Activated T-helper 1 cell treated with anti-CD3 and anti-CD28 coated beads, Interleukin-2, amount 50 U/mL, for 16 hours (primary cell): Measurements from ENCODE around the gene ACTR3.
"Not testable (repeated sequence)": the region's sequence is repeated elsewhere in the genome, so short reads cannot be mapped to it uniquely, and the experiment has no call there.

Experiments
- DNase-seq, 2 donors: peaks; one replicate each; pipeline ENCODE4 v3.0.0-alpha.2; 2020; ENCODE audit warnings: low read depth in 1 of 2, low spot score in 1 of 2

Gene ACTR3

GRCh38 chr2:113889471-113890252 is at the start of gene ACTR3:
ACTR3 (plus strand) TSS chr2:113890089; CDS start chr2:113890280, 191 bp downstream.
- DNase-seq: peak; percentile 93 to 97

- DNase-seq: no peak
These were observed 49.4 kb upstream of the ACTR3 start for GRCh38 chr2:113840518-113840917.

GRCh38 chr2:113842919-113843736 is 46.8 kb upstream of the ACTR3 start:
- DNase-seq: no peak

GRCh38 chr2:113843737-113844050 is 46.2 kb upstream of the ACTR3 start:
- not testable (repeated sequence) for DNase-seq

GRCh38 chr2:113845261-113845660 is 44.6 kb upstream of the ACTR3 start:
- DNase-seq: no peak

GRCh38 chr2:113845796-113846195 is 44.1 kb upstream of the ACTR3 start:
- DNase-seq: not testable (repeated sequence)

GRCh38 chr2:113846429-113846828 is 43.5 kb upstream of the ACTR3 start:
- DNase-seq: no peak

- no peak for DNase-seq
These were observed 42.7 kb upstream of the ACTR3 start for GRCh38 chr2:113847144-113847543.

GRCh38 chr2:113848758-113849415 is 41.0 kb upstream of the ACTR3 start:
- no peak for DNase-seq

- DNase-seq: no peak
These were observed 39.2 kb upstream of the ACTR3 start for GRCh38 chr2:113850687-113851086.

GRCh38 chr2:113851640-113852039 is 38.2 kb upstream of the ACTR3 start:
- DNase-seq: no peak

- DNase-seq: no peak
These were observed 35.7 kb upstream of the ACTR3 start for GRCh38 chr2:113854208-113854607.

GRCh38 chr2:113854970-113855740 is 34.7 kb upstream of the ACTR3 start:
- DNase-seq: no peak

GRCh38 chr2:113857464-113857863 is 32.4 kb upstream of the ACTR3 start:
- DNase-seq: no peak

GRCh38 chr2:113858764-113859163 is 31.1 kb upstream of the ACTR3 start:
- no peak for DNase-seq

GRCh38 chr2:113861740-113862139 is 28.1 kb upstream of the ACTR3 start:
- no peak for DNase-seq

- no peak for DNase-seq
These were observed 26.7 kb upstream of the ACTR3 start for GRCh38 chr2:113863144-113863543.

- no peak for DNase-seq
These were observed 22.3 kb upstream of the ACTR3 start for GRCh38 chr2:113867571-113867970.

- DNase-seq: no peak
These were observed 20.6 kb upstream of the ACTR3 start for GRCh38 chr2:113869253-113869652.

GRCh38 chr2:113872201-113872600 is 17.7 kb upstream of the ACTR3 start:
- DNase-seq: no peak

- no peak for DNase-seq
These were observed 16.0 kb upstream of the ACTR3 start for GRCh38 chr2:113873867-113874266.
